OCI-LY3 (cell line): ENCODE measurements around the gene CDKN1B.

Source experiments
- H2AFZ ChIP-seq: fragments of 200-600, 300-600 bp; shearing (Covaris generic); 2 replicates; pipeline ENCODE4 v1.6.0; 2014; ENCODE audit warnings: antibody characterized with exemption, low read depth, low read length
- H3K27ac ChIP-seq: fragments of 200-600, 300-600 bp; sonication (generic); 2 replicates; pipeline ENCODE4 v1.5.1; 2014; ENCODE audit warnings: mild to moderate bottlenecking, low read length, moderate library complexity, mixed read lengths
- H3K27me3 ChIP-seq: fragments of 200-600, 300-600 bp; sonication (generic); 2 replicates; pipeline ENCODE4 v1.6.1; 2014; ENCODE audit warnings: low read depth, low read length, mixed read lengths
- H3K36me3 ChIP-seq: fragments of 200-600, 300-600 bp; sonication (generic); replicated peaks from 2 replicates; pipeline ENCODE3; 2014; ENCODE audit warnings: low read depth, low read length, mixed read lengths
- H3K4me1 ChIP-seq: fragments of 300-600, 200-600 bp; sonication (generic); 2 replicates; pipeline ENCODE4 v1.6.1; 2014; ENCODE audit warnings: low read length, mixed read lengths
- H3K4me2 ChIP-seq: fragments of 200-600, 300-600 bp; sonication (generic); 2 replicates; pipeline ENCODE4 v1.6.1; 2014; ENCODE audit warnings: low read length, mixed read lengths
- H3K4me3 ChIP-seq: fragments of 300-600, 200-600 bp; sonication (generic); 2 replicates; pipeline ENCODE4 v1.5.1; 2014; ENCODE audit warnings: antibody characterized with exemption, mild to moderate bottlenecking, low read length, moderate library complexity
- H3K79me2 ChIP-seq: fragments of 300-600, 200-600 bp; shearing (Covaris generic); 2 replicates; pipeline ENCODE4 v1.6.1; 2014; ENCODE audit warnings: mild to moderate bottlenecking, low read length, mixed read lengths
- H3K9ac ChIP-seq: fragments of 300-600, 200-600 bp; shearing (Covaris generic); 2 replicates; pipeline ENCODE4 v1.6.0; 2014; ENCODE audit warnings: mild to moderate bottlenecking, low read length, moderate library complexity
- H3K9me3 ChIP-seq: fragments of 200-600, 300-600 bp; shearing (Covaris generic); 2 replicates; pipeline ENCODE4 v1.6.1; 2014; ENCODE audit warnings: low read length, mixed read lengths; ENCODE audit not compliant: insufficient read depth
- H4K20me1 ChIP-seq: fragments of 200-600, 300-600 bp; sonication (generic); 2 replicates; pipeline ENCODE4 v1.6.1; 2016; ENCODE audit warnings: low read length, mixed read lengths; ENCODE audit not compliant: insufficient read depth
- EZH2phosphoT487 ChIP-seq: fragments of 200-600 bp; shearing (Covaris generic); IDR thresholded peaks from 2 replicates; pipeline ENCODE4 v1.6.1; 2018; ENCODE audit warnings: antibody characterized with exemption, mixed run types, low read depth
- TF ChIP-seq, protein P1 (sequence below): fragments of 200-600, 300-600 bp; sonication (generic); IDR thresholded peaks from 2 replicates; pipeline ENCODE4 v1.5.1; 2014; ENCODE audit warnings: antibody characterized with exemption, low read length, low read depth

The CDKN1B gene

DNA sequence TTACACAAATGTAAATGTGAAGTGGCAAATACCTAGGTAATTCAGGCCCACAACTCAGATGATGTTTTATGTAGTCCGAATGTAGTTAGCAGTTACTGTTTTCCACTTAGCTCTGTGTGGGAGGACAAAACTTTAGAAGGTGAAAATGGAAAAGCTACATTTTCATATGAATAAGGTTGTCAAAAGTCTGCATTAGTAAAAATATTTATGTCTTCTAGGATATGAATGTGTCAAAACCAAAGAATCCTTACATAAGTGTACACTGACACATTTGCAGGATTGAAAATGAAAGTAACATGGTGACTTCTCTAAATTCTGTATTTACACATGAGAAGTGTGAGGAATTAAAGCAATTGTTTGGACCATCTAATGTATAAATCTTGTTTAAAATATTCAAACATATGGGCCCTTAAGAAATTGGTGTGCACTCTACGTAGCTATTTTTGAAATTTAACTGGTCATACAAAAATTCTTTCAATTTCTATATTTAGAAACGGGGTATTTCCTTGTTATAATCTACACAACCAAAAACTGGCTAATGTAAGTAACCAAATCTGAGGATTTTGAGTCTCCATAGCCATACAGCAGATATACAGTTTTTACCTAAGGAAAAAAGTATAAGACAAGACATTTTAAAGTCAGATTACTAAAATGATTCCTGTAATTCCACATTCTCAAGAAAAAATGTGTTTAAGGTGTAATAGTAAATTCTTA, 5.4 kb downstream of the CDKN1B start:
- H2AFZ ChIP-seq = no peak overlapping the region
- H3K27me3 ChIP-seq = no peaks in the 10 kb centered on the region
- H3K4me1 ChIP-seq = peaks cover 44% of the 10 kb centered on the region

DNA sequence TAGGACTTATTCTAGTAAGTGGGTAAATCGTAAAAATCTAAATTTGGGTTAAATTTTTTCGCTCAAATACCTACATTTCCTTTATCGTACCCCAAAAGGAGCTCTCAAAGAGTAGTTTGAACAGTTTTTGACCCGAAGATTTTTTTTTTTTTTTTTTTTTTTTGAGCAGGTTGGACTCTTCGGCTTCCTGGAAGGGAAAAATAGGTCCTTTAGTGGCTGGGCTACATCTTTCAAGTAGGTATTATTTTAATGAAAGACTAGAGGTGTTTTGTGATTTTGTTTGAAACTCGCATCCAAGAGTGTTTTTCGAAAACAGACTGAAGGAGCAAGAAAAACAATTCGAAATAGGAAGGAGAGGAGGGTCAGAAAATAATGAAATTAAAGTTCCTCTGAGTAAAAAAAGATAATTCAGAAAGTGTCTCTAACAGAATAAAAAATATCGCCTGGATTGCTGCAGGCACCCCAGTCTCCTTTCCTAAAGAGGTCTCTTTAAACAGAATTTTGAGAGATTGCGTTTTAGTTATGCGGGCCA, 6.0 kb downstream of the CDKN1B start:
- Histone ChIP-seq H3K27ac (peak overlapping the region; percentile 96), H3K4me1 (peaks cover 44% of the 10 kb centered on the region), H3K36me3 (peaks cover 34% of the 10 kb centered on the region), H3K4me3 (peak overlapping the region; percentile 85), H3K79me2 (peaks cover 68% of the 10 kb centered on the region), H2AFZ (no peak overlapping the region), H3K9ac (peak overlapping the region; percentile 98), H3K27me3 (no peaks in the 10 kb centered on the region), H3K9me3 (no peaks in the 10 kb centered on the region), H3K4me2 (peak overlapping the region; percentile 97), H4K20me1 (peaks cover 16% of the 10 kb centered on the region; the same call in 1 of the 2 replicates)
- TF ChIP-seq, protein P1, sequence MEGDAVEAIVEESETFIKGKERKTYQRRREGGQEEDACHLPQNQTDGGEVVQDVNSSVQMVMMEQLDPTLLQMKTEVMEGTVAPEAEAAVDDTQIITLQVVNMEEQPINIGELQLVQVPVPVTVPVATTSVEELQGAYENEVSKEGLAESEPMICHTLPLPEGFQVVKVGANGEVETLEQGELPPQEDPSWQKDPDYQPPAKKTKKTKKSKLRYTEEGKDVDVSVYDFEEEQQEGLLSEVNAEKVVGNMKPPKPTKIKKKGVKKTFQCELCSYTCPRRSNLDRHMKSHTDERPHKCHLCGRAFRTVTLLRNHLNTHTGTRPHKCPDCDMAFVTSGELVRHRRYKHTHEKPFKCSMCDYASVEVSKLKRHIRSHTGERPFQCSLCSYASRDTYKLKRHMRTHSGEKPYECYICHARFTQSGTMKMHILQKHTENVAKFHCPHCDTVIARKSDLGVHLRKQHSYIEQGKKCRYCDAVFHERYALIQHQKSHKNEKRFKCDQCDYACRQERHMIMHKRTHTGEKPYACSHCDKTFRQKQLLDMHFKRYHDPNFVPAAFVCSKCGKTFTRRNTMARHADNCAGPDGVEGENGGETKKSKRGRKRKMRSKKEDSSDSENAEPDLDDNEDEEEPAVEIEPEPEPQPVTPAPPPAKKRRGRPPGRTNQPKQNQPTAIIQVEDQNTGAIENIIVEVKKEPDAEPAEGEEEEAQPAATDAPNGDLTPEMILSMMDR = no peak
- TF ChIP-seq EZH2phosphoT487 = no peak

More for the DNA sequence above, 5.4 kb downstream of the CDKN1B start:
- Histone ChIP-seq H3K27ac (peak overlapping the region; percentile 96), H3K4me3 (peak overlapping the region; percentile 85), H4K20me1 (peaks cover 17% of the 10 kb centered on the region; the same call in 1 of the 2 replicates), H3K9ac (peak overlapping the region; percentile 98), H3K4me2 (peak overlapping the region; percentile 97), H3K36me3 (peaks cover 38% of the 10 kb centered on the region), H3K9me3 (no peaks in the 10 kb centered on the region), H3K79me2 (peaks cover 74% of the 10 kb centered on the region)
- TF ChIP-seq, protein P1 = no peak
- TF ChIP-seq EZH2phosphoT487 = no peak

DNA sequence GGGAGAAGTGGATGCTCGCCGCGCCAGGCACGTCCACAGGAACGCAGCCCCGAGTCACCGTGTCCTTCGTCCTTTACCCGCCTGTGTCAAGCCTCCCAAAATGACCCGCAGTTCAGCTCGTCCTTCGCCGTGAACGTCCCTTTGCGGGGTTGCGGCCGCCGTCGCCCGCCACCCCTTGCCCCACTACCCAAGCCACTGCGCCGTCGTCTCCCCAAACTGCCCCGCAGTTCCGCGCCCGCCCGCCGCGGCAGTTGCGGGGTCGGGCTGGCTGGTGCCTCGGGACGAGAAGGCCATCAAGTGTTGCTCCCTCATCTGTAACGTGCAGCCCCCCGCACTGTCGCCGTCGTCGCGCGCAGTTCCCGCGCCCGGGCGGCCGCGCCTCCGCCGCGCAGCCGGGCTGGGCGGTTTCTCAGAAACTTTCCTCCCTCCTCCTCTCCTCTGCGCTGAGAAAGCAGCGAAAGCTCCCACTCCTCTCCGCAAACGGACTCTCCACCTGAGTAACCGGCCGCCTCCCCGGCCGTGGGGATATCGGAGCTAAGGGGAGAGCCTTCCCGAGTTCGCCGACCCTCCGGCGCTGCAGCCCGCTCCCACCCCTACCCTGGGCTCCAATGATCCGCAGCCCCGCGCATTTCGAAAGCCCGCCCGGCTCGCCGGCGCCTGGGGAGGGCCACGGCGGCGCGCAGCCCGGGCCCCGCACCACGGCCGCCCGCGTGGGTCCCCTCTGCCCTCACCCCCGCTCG, 6.7 kb downstream of the CDKN1B start:
- Histone ChIP-seq H3K4me2 (peak overlapping the region; percentile 97), H3K9me3 (no peaks in the 10 kb centered on the region), H3K79me2 (peaks cover 65% of the 10 kb centered on the region), H3K4me3 (peak overlapping the region; percentile 85), H3K36me3 (peaks cover 30% of the 10 kb centered on the region), H3K27ac (peak overlapping the region; percentile 96), H3K27me3 (no peaks in the 10 kb centered on the region), H3K4me1 (peaks cover 44% of the 10 kb centered on the region), H4K20me1 (peaks cover 11% of the 10 kb centered on the region; the same call in 1 of the 2 replicates), H3K9ac (peak overlapping the region; percentile 98), H2AFZ (no peak overlapping the region)
- TF ChIP-seq EZH2phosphoT487 = no peak
- TF ChIP-seq, protein P1 = no peak
